Cardiac ventricle fibroblast (primary cell): ENCODE data around the gene MTRF1L. TPM values are rescaled to one million over a fixed set of nuclear protein-coding genes. Genes with fewer than 3 reads are reported as not detected.

Source experiments
- total RNA-seq: library from RNA; depleted of rRNA; stranded (reverse); fragments of >200 nt; gene quantifications from 2 replicates; pipeline ENCODE4 v1.2.3, GENCODE V29; 2015

Gene MTRF1L
- total RNA-seq: 10.3 and 13.4 TPM in 2 replicates

GRCh38 chr6:153002613-153003365, at the start of gene MTRF1L:
TSS of gene MTRF1L (minus strand) at chr6:153002709. CDS start at chr6:153002685, 24 bp downstream.

GRCh38 chr6:152982904-152983636, 19.4 kb downstream of the MTRF1L start, which contains the start of gene FBXO5:
TSS of gene FBXO5 (minus strand) at chr6:152983041. CDS start at chr6:152982959, 82 bp downstream.

Other genes starting within 250 kb of the MTRF1L start
- 3.2 and 5.9 TPM in 2 replicates for gene FBXO5, start 19.7 kb downstream of the MTRF1L start, total RNA-seq
- gene RGS17, start 128.6 kb upstream of the MTRF1L start, total RNA-seq: 7.4 and 9.2 TPM in 2 replicates